A549 (cell line): ENCODE measurements around the gene ROR2. TPM values are rescaled to one million over a fixed set of nuclear protein-coding genes. Genes with fewer than 3 reads are reported as not detected.

Experiments used
- ATAC-seq, 2 experiments: fragments of 200-7000 bp in 1 of 2; fragments of >200 bp in 1 of 2; cut with Nextera tagmentation in 1 of 2; cut with Tn5 transposase in 1 of 2; 3 replicates each; pipeline versions ENCODE4 v1.8.0 to v1.9.1; 2018 to 2020; ENCODE audit warnings: mild to moderate bottlenecking in 1 of 2, moderate library complexity in 1 of 2
- CTCF ChIA-PET: fragments of 300-600 bp; sonication (Branson Sonifier 250); formaldehyde crosslinking; extraction: SDS; loops from one replicate; lab custom pipeline; 2021; ENCODE audit warnings: antibody characterized with exemption, inconsistent platforms; lab: Yijun Ruan, JAX
- POLR2A ChIA-PET: fragments of 350-600 bp; formaldehyde crosslinking; extraction: SDS; loops from one replicate; lab custom pipeline; 2021; ENCODE audit warnings: antibody characterized with exemption, inconsistent platforms; lab: Yijun Ruan, JAX
- DNase-seq, 2 experiments: peaks; one replicate each; pipeline versions ENCODE4 v3.0.0 to v3.0.0-alpha.2; 2011 to 2016; ENCODE audit warnings: low read depth in 1 of 2, low spot score in 1 of 2
- FAIRE-seq: peaks from 2 replicates; lab custom pipeline; 2011; peaks lifted over from hg19 to GRCh38; lab: Jason Lieb, UNC
- H3K27ac ChIP-seq, 2 experiments: fragments of >200 bp; sonication (Bioruptor Twin); formaldehyde crosslinking; 3 replicates each; pipeline ENCODE4 v1.5.1; 2016 to 2017
- H3K4me1 ChIP-seq: fragments of >200 bp; sonication (Bioruptor Twin); formaldehyde crosslinking; 3 replicates; pipeline ENCODE4 v1.6.1; 2016
- H3K4me2 ChIP-seq: fragments of >200 bp; sonication (Bioruptor Twin); formaldehyde crosslinking; 3 replicates; pipeline ENCODE4 v1.6.1; 2016
- H3K4me3 ChIP-seq: fragments of >200 bp; sonication (Bioruptor Twin); formaldehyde crosslinking; 3 replicates; pipeline ENCODE4 v1.5.1; 2016
- H3K9me3 ChIP-seq: fragments of >200 bp; sonication (Bioruptor Twin); formaldehyde crosslinking; 3 replicates; pipeline ENCODE4 v1.6.1; 2016
- CBX2 ChIP-seq: fragments of 200-600 bp; sonication (generic); IDR thresholded peaks from 2 replicates; pipeline ENCODE4 v1.6.1; 2016; ENCODE audit warnings: low read depth, mild to moderate bottlenecking, borderline replicate concordance
- CEBPB ChIP-seq, 2 experiments: fragments of >200 bp in 1 of 2; sonication (Bioruptor Twin) in 1 of 2; formaldehyde crosslinking in 1 of 2; IDR thresholded peaks; 2 replicates each; pipeline ENCODE4 v1.6.1; 2012 to 2016
- CHD4 ChIP-seq: fragments of 200-600 bp; sonication (generic); IDR thresholded peaks from 2 replicates; pipeline ENCODE4 v1.6.1; 2016; ENCODE audit warnings: antibody characterized with exemption, mild to moderate bottlenecking, borderline replicate concordance
- EHF ChIP-seq: fragments of 250-450 bp; sonication (Bioruptor Pico); IDR thresholded peaks from 2 replicates; pipeline ENCODE4 v1.5.0; 2020; ENCODE audit warnings: mild to moderate bottlenecking
- ESRRA ChIP-seq: fragments of 150-350 bp; IDR thresholded peaks from 2 replicates; pipeline ENCODE4 v1.6.1; 2014; ENCODE audit warnings: mild to moderate bottlenecking, low read length, borderline replicate concordance
- FOXS1 ChIP-seq: fragments of 250-450 bp; sonication (Bioruptor Pico); IDR thresholded peaks from 2 replicates; pipeline ENCODE4 v1.5.0; 2020; ENCODE audit warnings: mild to moderate bottlenecking, moderate library complexity
- GATA3 ChIP-seq: IDR thresholded peaks from 2 replicates; pipeline ENCODE4 v1.6.1; 2012; ENCODE audit warnings: borderline replicate concordance
- HOXA7 ChIP-seq: fragments of 250-450 bp; sonication (Bioruptor Pico); IDR thresholded peaks from 2 replicates; pipeline ENCODE4 v1.5.0; 2020; ENCODE audit warnings: mild to moderate bottlenecking, moderate library complexity
- JUNB ChIP-seq: fragments of >200 bp; sonication (Bioruptor Twin); formaldehyde crosslinking; IDR thresholded peaks from 2 replicates; pipeline ENCODE4 v1.6.1; 2016
- MAZ ChIP-seq: fragments of 150-350 bp; IDR thresholded peaks from 2 replicates; pipeline ENCODE4 v1.6.1; 2014; ENCODE audit warnings: antibody characterized with exemption, low read depth, low read length, borderline replicate concordance
- NPAS2 ChIP-seq: fragments of 250-450 bp; sonication (Bioruptor Pico); IDR thresholded peaks from 2 replicates; pipeline ENCODE4 v1.8.0; 2022; ENCODE audit warnings: mild to moderate bottlenecking, moderate library complexity, borderline replicate concordance
- PHF8 ChIP-seq: fragments of 200-600 bp; sonication (generic); IDR thresholded peaks from 2 replicates; pipeline ENCODE4 v1.6.1; 2016; ENCODE audit warnings: low read depth, mild to moderate bottlenecking, antibody characterized with exemption, moderate library complexity, borderline replicate concordance
- RFX5 ChIP-seq: fragments of 450-650 bp; IDR thresholded peaks from 2 replicates; pipeline ENCODE4 v1.7.1; 2014; ENCODE audit warnings: antibody characterized with exemption, mild to moderate bottlenecking, moderate library complexity
- TFCP2L1 ChIP-seq: fragments of 250-450 bp; sonication (Bioruptor Pico); IDR thresholded peaks from 2 replicates; pipeline ENCODE4 v1.5.0; 2021; ENCODE audit warnings: mild to moderate bottlenecking
- ZFP36 ChIP-seq: fragments of 450-650 bp; IDR thresholded peaks from 2 replicates; pipeline ENCODE4 v1.6.1; 2014; ENCODE audit warnings: borderline replicate concordance; ENCODE audit not compliant: partially characterized antibody
- WGBS: methylation state at CpG from one replicate; pipeline ENCODE4 v1.1.6; 2017; ENCODE audit errors: missing lambda C conversion rate; 5-methylcytosine and 5-hydroxymethylcytosine counted together
- polyA plus RNA-seq, 4 experiments: library from polyadenylated mRNA; depleted of rRNA in 3 of 4; stranded (reverse); fragments of >200 nt; fragmentation: RNase III in 1 of 4; extraction: RNeasy Plus Mini Kit Qiagen cat#74134 plus additional on column Dnase treatment in 1 of 4; gene quantifications; 2 replicates in 3 of 4; 3 replicates in 1 of 4; pipeline ENCODE4 v1.2.3, GENCODE V29; 2011 to 2017
- TF ChIP-seq, protein P1 (sequence below): IDR thresholded peaks from 2 replicates; pipeline ENCODE4 v1.6.1; 2012
- TF ChIP-seq, protein P2 (sequence below): fragments of 200-600 bp; sonication (generic); IDR thresholded peaks from 2 replicates; pipeline ENCODE4 v1.6.1; 2016; ENCODE audit warnings: antibody characterized with exemption, mild to moderate bottlenecking, moderate library complexity
- TF ChIP-seq, protein P3 (sequence below): fragments of >200 bp; sonication (Bioruptor Twin); formaldehyde crosslinking; IDR thresholded peaks from 3 replicates; pipeline ENCODE4 v1.6.1; 2016
- TF ChIP-seq, protein P4 (sequence below): fragments of 250-450 bp; sonication (Bioruptor Pico); IDR thresholded peaks from 2 replicates; pipeline ENCODE4 v1.5.0; 2020; ENCODE audit warnings: low read depth, mild to moderate bottlenecking, moderate library complexity
- TF ChIP-seq, protein P5 (sequence below): fragments of >200 bp; sonication (Bioruptor Twin); formaldehyde crosslinking; IDR thresholded peaks from 3 replicates; pipeline ENCODE4 v1.5.1; 2016

The ROR2 gene
- polyA plus RNA-seq, 2 of the 4 experiments (the other 2 are of a cell fraction), result 0.12 to 0.53 TPM

DNA sequence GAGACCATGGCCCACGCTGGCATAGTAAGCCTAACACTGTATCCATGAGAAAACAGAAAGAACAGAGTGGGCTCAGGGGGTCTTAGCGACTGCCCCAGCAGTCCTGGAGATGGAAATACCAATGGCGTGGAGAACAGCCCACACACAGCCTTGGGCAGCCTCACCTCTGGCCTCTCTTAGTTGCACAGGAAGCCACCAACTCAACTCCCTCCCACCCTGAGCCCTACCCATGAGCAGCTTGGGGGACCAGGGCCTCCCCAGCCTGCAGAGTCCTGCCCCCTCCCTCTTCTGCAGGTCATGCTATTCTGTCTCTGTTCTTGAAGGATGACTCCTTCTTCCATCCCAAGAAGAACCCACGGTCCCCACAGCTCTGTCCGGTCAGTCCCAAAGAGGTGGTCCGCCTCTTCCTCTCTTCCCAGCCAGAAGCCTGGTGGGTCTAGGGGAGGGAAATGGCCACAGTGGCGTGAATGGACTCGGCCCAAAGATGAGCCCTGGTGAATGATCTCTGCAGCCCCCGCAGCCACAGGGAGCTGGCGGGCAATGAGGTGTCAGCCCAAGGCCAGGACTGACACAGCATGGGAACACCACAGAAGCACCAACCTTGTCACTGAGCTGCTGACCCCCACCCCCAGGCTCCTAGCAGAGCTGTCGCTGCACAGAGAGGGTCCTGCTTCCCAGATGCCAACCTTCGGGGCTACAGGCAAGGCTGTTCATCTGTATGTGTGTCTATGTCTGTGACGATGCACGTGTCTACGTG is 131.2 kb downstream of the ROR2 start:
- WGBS, result 47% methylated on average over 13 of the region's 15 CpGs

DNA sequence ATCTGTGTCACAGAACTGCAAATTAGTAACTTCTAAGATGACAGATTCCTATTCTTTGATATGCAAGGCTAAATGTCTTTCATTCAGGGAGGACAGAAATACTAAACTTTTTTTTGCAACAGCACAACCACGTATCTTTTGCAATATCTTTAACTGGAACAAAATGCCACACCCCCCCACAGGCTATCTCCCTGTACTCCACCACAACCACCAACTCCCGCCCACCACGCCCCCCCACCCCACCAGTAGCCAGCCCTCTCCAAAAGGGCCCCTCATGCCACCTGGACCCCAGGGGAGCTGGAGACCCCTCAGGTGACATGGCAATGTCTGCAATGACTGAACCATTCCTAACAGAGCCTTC is 131.8 kb downstream of the ROR2 start:
- Histone ChIP-seq H3K9me3 (no peaks in the 10 kb centered on the region; the same call in 2 of the 3 replicates), H3K4me1 (no peaks in the 10 kb centered on the region), H3K4me2 (no peak overlapping the region), H3K4me3 (no peak overlapping the region), H3K27ac (no peak overlapping the region)
- TF ChIP-seq EHF (CRISPR knock-in tag) (no peak), CEBPB (IDR thresholded peaks at IDR 0.05) (no peak), GATA3 (no peak), HOXA7 (CRISPR knock-in tag) (no peak), MAZ (no peak), ESRRA (no peak)
- POLR2A ChIA-PET, result no interaction called here
- FAIRE-seq (no peak), ATAC-seq (no peak), DNase-seq (no peak)
- 15% methylated on average over 1 of the region's 3 CpGs for WGBS
- CTCF ChIA-PET, result no interaction called here

More for the DNA sequence above, 131.2 kb downstream of the ROR2 start:
- TF ChIP-seq, protein P1, sequence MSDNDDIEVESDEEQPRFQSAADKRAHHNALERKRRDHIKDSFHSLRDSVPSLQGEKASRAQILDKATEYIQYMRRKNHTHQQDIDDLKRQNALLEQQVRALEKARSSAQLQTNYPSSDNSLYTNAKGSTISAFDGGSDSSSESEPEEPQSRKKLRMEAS, result no peak
- TF ChIP-seq HOXA7 (CRISPR knock-in tag) (no peak), CHD4 (no peak), PHF8 (no peak), ZFP36 (no peak), ESRRA (no peak), JUNB (no peak), RFX5 (no peak)
- no peak; a peak in 1 of 6 replicates for ATAC-seq
- Histone ChIP-seq H3K4me1 (no peaks in the 10 kb centered on the region), H3K9me3 (no peaks in the 10 kb centered on the region; the same call in 2 of the 3 replicates), H3K4me2 (no peak overlapping the region), H3K27ac (no peak overlapping the region), H3K4me3 (no peak overlapping the region)
- CTCF ChIA-PET, result no interaction called here
- no peak for FAIRE-seq
- POLR2A ChIA-PET, result no interaction called here
- DNase-seq, result no peak

DNA sequence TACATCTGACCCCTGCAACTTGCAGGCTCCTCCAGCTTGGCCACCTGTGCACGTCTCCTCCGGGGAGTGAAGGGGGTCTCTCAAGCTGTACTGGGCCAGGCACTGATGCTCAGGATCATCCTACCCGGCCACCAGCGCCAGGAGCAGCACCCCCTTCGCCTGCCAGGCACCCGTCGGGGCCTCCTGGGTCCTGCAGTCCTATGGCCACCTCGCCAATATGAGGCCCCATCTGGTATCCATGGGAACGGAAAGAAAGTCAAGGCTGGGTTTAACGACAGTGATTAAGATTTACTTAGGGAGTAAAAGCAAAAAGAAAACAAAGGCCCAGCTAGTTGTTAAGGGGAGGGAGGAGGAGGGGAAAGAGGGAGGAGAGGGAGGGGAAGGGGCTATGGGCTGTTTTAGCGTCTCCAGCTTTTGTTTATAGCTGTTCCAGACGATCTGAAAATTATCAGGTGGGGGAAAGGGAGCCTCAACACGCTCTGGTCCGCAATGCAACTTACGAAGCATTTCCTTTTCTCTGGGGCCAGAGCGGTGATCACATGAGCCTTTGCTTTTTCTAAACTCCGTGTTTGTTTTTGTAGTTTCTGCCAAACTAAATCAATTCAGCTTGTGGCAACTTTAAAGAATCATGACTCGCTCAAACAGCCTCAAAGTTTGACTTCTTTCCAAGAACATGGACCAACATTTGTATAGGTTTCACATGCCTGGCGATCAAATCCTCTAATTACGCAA is 132.4 kb downstream of the ROR2 start:
- Histone ChIP-seq H3K9me3 (no peaks in the 10 kb centered on the region; the same call in 2 of the 3 replicates), H3K27ac (no peak overlapping the region), H3K4me3 (no peak overlapping the region), H3K4me2 (no peak overlapping the region), H3K4me1 (no peaks in the 10 kb centered on the region)
- TF ChIP-seq, protein P2, sequence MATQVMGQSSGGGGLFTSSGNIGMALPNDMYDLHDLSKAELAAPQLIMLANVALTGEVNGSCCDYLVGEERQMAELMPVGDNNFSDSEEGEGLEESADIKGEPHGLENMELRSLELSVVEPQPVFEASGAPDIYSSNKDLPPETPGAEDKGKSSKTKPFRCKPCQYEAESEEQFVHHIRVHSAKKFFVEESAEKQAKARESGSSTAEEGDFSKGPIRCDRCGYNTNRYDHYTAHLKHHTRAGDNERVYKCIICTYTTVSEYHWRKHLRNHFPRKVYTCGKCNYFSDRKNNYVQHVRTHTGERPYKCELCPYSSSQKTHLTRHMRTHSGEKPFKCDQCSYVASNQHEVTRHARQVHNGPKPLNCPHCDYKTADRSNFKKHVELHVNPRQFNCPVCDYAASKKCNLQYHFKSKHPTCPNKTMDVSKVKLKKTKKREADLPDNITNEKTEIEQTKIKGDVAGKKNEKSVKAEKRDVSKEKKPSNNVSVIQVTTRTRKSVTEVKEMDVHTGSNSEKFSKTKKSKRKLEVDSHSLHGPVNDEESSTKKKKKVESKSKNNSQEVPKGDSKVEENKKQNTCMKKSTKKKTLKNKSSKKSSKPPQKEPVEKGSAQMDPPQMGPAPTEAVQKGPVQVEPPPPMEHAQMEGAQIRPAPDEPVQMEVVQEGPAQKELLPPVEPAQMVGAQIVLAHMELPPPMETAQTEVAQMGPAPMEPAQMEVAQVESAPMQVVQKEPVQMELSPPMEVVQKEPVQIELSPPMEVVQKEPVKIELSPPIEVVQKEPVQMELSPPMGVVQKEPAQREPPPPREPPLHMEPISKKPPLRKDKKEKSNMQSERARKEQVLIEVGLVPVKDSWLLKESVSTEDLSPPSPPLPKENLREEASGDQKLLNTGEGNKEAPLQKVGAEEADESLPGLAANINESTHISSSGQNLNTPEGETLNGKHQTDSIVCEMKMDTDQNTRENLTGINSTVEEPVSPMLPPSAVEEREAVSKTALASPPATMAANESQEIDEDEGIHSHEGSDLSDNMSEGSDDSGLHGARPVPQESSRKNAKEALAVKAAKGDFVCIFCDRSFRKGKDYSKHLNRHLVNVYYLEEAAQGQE, result no peak
- TF ChIP-seq, protein P3, sequence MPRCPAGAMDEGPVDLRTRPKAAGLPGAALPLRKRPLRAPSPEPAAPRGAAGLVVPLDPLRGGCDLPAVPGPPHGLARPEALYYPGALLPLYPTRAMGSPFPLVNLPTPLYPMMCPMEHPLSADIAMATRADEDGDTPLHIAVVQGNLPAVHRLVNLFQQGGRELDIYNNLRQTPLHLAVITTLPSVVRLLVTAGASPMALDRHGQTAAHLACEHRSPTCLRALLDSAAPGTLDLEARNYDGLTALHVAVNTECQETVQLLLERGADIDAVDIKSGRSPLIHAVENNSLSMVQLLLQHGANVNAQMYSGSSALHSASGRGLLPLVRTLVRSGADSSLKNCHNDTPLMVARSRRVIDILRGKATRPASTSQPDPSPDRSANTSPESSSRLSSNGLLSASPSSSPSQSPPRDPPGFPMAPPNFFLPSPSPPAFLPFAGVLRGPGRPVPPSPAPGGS, result no peak
- TF ChIP-seq FOXS1 (no peak), CBX2 (no peak), TFCP2L1 (CRISPR knock-in tag) (no peak), NPAS2 (CRISPR knock-in tag) (no peak), RFX5 (no peak), MAZ (no peak), ESRRA (no peak)
- TF ChIP-seq, protein P4, sequence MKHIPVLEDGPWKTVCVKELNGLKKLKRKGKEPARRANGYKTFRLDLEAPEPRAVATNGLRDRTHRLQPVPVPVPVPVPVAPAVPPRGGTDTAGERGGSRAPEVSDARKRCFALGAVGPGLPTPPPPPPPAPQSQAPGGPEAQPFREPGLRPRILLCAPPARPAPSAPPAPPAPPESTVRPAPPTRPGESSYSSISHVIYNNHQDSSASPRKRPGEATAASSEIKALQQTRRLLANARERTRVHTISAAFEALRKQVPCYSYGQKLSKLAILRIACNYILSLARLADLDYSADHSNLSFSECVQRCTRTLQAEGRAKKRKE (CRISPR knock-in tag), result no peak
- TF ChIP-seq, protein P5, sequence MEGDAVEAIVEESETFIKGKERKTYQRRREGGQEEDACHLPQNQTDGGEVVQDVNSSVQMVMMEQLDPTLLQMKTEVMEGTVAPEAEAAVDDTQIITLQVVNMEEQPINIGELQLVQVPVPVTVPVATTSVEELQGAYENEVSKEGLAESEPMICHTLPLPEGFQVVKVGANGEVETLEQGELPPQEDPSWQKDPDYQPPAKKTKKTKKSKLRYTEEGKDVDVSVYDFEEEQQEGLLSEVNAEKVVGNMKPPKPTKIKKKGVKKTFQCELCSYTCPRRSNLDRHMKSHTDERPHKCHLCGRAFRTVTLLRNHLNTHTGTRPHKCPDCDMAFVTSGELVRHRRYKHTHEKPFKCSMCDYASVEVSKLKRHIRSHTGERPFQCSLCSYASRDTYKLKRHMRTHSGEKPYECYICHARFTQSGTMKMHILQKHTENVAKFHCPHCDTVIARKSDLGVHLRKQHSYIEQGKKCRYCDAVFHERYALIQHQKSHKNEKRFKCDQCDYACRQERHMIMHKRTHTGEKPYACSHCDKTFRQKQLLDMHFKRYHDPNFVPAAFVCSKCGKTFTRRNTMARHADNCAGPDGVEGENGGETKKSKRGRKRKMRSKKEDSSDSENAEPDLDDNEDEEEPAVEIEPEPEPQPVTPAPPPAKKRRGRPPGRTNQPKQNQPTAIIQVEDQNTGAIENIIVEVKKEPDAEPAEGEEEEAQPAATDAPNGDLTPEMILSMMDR, result no peak
- FAIRE-seq (no peak), ATAC-seq (no peak), DNase-seq (no peak)
- POLR2A ChIA-PET, result no interaction called here
- 51% methylated on average over 13 of the region's 20 CpGs for WGBS
- CTCF ChIA-PET, result no interaction called here
